HEK293 (cell line): ENCODE measurements around the gene CERS4.

Experiments used
- TF ChIP-seq, protein P1 (sequence below): fragments of 450-650 bp; formaldehyde crosslinking; IDR thresholded peaks from 2 replicates; pipeline ENCODE4 v1.5.1; 2016; ENCODE audit warnings: missing biosample characterization, missing genetic modification characterization
- TF ChIP-seq, protein P2 (sequence below): IDR thresholded peaks from 2 replicates; pipeline ENCODE4 v1.6.1; 2011; ENCODE audit warnings: mild to moderate bottlenecking, low read depth, low read length, borderline replicate concordance

DNA sequence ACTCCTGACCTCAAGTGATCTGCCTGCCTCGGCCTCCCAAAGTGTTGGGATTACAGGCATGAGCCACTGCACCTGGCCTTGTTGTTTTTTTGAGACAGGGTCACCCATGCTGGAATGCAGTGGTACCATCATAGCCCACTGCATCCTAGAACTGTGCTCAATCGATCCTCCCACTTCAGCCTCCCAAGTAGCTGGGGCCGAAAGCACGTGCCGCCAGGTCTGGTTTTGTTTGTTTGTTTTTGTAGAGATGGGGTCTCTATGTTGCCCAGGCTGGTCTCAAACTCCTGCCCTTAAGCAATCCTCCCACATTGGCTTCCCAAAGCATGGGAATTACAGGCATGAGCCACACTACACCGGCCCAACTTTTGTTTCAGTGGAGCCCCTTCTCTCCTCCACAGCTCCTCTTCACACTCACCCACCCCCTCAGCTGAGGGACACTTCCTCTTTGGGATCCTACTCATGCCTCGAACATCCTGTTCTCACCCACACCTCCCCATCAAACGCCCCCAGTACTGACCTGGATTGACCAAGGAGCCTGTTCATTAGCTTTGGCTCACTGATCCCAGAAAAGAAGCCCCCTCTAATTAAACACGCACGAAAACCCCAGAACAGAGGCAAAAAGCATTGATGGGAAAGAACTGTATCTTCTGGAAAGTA is 12.8 kb upstream of the CERS4 start:
- TF ChIP-seq, protein P1, sequence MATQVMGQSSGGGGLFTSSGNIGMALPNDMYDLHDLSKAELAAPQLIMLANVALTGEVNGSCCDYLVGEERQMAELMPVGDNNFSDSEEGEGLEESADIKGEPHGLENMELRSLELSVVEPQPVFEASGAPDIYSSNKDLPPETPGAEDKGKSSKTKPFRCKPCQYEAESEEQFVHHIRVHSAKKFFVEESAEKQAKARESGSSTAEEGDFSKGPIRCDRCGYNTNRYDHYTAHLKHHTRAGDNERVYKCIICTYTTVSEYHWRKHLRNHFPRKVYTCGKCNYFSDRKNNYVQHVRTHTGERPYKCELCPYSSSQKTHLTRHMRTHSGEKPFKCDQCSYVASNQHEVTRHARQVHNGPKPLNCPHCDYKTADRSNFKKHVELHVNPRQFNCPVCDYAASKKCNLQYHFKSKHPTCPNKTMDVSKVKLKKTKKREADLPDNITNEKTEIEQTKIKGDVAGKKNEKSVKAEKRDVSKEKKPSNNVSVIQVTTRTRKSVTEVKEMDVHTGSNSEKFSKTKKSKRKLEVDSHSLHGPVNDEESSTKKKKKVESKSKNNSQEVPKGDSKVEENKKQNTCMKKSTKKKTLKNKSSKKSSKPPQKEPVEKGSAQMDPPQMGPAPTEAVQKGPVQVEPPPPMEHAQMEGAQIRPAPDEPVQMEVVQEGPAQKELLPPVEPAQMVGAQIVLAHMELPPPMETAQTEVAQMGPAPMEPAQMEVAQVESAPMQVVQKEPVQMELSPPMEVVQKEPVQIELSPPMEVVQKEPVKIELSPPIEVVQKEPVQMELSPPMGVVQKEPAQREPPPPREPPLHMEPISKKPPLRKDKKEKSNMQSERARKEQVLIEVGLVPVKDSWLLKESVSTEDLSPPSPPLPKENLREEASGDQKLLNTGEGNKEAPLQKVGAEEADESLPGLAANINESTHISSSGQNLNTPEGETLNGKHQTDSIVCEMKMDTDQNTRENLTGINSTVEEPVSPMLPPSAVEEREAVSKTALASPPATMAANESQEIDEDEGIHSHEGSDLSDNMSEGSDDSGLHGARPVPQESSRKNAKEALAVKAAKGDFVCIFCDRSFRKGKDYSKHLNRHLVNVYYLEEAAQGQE (tag by site-specific recombination): no peak
- TF ChIP-seq, protein P2, sequence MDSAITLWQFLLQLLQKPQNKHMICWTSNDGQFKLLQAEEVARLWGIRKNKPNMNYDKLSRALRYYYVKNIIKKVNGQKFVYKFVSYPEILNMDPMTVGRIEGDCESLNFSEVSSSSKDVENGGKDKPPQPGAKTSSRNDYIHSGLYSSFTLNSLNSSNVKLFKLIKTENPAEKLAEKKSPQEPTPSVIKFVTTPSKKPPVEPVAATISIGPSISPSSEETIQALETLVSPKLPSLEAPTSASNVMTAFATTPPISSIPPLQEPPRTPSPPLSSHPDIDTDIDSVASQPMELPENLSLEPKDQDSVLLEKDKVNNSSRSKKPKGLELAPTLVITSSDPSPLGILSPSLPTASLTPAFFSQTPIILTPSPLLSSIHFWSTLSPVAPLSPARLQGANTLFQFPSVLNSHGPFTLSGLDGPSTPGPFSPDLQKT: no peak
